ENCODE results near the gene CIPC. TPM values are rescaled to one million over a fixed set of nuclear protein-coding genes. Genes with fewer than 3 reads are reported as not detected.

CIPC gene
- total RNA-seq, 1 experiment from 2014 or later = 66.3 TPM

GRCh38 chr14:77076113-77076631 lies 21.9 kb upstream of the CIPC start:
- DNase-seq = no peak
- Histone ChIP-seq H3K9me2 (ENCODE audit: insufficient read depth) (no peaks in the 10 kb centered on the region), H3K9me3 (ENCODE audit: insufficient read depth, low read depth) (no peaks in the 10 kb centered on the region), H3K4me2 (peak overlapping the region; percentile 35; the same call in 1 of the 2 replicates), H2AFZ (no peak overlapping the region), H3K79me2 (ENCODE audit: low read depth) (no peaks in the 10 kb centered on the region), H4K20me1 (ENCODE audit: insufficient read depth) (no peaks in the 10 kb centered on the region), H3F3A (ENCODE audit: insufficient read depth, low read depth) (peaks cover 22% of the 10 kb centered on the region), H3K27me3 (ENCODE audit: insufficient read depth, low read depth) (no peaks in the 10 kb centered on the region), H3K4me3 (no peak overlapping the region), H3K36me3 (ENCODE audit: low read depth) (no peaks in the 10 kb centered on the region), H3K27ac (no peak overlapping the region), H3K4me1 (replicated peaks; ENCODE audit: insufficient read depth) (peaks cover 35% of the 10 kb centered on the region)
- no TSS peak for BruUV-seq (replicated peaks)
- ChIA-PET POLR2A (ENCODE audit: unreplicated experiment) (no interaction called here), CTCF (interaction anchor here (0.5 to 1.5 kb wide), 3 partner anchors 19 to 245 kb away, joined by 4 to 11 read pairs (median 8); partner anchors contain the start of genes GSTZ1 and POMT2)
- TF ChIP-seq CTCF (conservative IDR thresholded peaks at IDR 0.05) (no peak), EZH2 (IDR thresholded peaks at IDR 0.05; ENCODE audit: low read depth) (no peak)
- intact Hi-C loops (cut with micrococcal nuclease; ENCODE audit: unreplicated experiment) = no loop called here

- Histone ChIP-seq H3K4me2 (no peak overlapping the region), H2AFZ (no peak overlapping the region), H3K27ac (no peak overlapping the region), H3K27me3 (ENCODE audit: insufficient read depth, low read depth) (no peaks in the 10 kb centered on the region), H3F3A (ENCODE audit: insufficient read depth, low read depth) (peaks cover 13% of the 10 kb centered on the region), H3K4me1 (replicated peaks; ENCODE audit: insufficient read depth) (peaks cover 26% of the 10 kb centered on the region), H3K9me2 (ENCODE audit: insufficient read depth) (no peaks in the 10 kb centered on the region), H3K4me3 (no peak overlapping the region), H3K36me3 (ENCODE audit: low read depth) (no peaks in the 10 kb centered on the region), H4K20me1 (ENCODE audit: insufficient read depth) (no peaks in the 10 kb centered on the region), H3K79me2 (ENCODE audit: low read depth) (no peaks in the 10 kb centered on the region), H3K9me3 (ENCODE audit: insufficient read depth, low read depth) (no peaks in the 10 kb centered on the region)
- POLR2A ChIA-PET (ENCODE audit: unreplicated experiment) = no interaction called here
- intact Hi-C loops (cut with micrococcal nuclease; ENCODE audit: unreplicated experiment) = no loop called here
- DNase-seq = no peak
- TF ChIP-seq EZH2 (IDR thresholded peaks at IDR 0.05; ENCODE audit: low read depth) = no peak
- no peak for TF ChIP-seq CTCF (conservative IDR thresholded peaks at IDR 0.05)
- CTCF ChIA-PET = interaction anchor here (0.6 to 1.5 kb wide), 5 partner anchors 18 to 235 kb away, joined by 3 to 8 read pairs (median 4); no protein-coding TSS in a partner anchor
- no TSS peak for BruUV-seq (replicated peaks)
These were observed 21.0 kb upstream of the CIPC start for GRCh38 chr14:77077040-77077439.

GRCh38 chr14:77082356-77082755 lies 15.7 kb upstream of the CIPC start:
- Histone ChIP-seq H3K4me2 (no peak overlapping the region), H3K79me2 (ENCODE audit: low read depth) (no peaks in the 10 kb centered on the region), H3K36me3 (ENCODE audit: low read depth) (no peaks in the 10 kb centered on the region), H4K20me1 (ENCODE audit: insufficient read depth) (no peaks in the 10 kb centered on the region), H3K27ac (no peak overlapping the region), H3K9me3 (ENCODE audit: insufficient read depth, low read depth) (no peaks in the 10 kb centered on the region), H3K27me3 (ENCODE audit: insufficient read depth, low read depth) (no peaks in the 10 kb centered on the region), H3F3A (ENCODE audit: insufficient read depth, low read depth) (peaks cover 3% of the 10 kb centered on the region; the same call in 1 of the 2 replicates), H3K4me1 (replicated peaks; ENCODE audit: insufficient read depth) (peaks cover 14% of the 10 kb centered on the region), H2AFZ (no peak overlapping the region), H3K9me2 (ENCODE audit: insufficient read depth) (no peaks in the 10 kb centered on the region), H3K4me3 (no peak overlapping the region)
- intact Hi-C loops (cut with micrococcal nuclease; ENCODE audit: unreplicated experiment) = no loop called here
- BruUV-seq (replicated peaks) = no TSS peak
- TF ChIP-seq EZH2 (IDR thresholded peaks at IDR 0.05; ENCODE audit: low read depth) (no peak), CTCF (conservative IDR thresholded peaks at IDR 0.05) (no peak)
- ChIA-PET POLR2A (ENCODE audit: unreplicated experiment) (no interaction called here), CTCF (interaction anchor here (1.0 kb wide), 1 partner anchor 12 kb away, joined by 3 read pairs; no protein-coding TSS in a partner anchor)
- DNase-seq = no peak
